ENCODE data around the gene AKR1D1. TPM values are rescaled to one million over a fixed set of nuclear protein-coding genes. Genes with fewer than 3 reads are reported as not detected.

AKR1D1 gene
- total RNA-seq, 1 donor from 2014 or later: not detected

DNA sequence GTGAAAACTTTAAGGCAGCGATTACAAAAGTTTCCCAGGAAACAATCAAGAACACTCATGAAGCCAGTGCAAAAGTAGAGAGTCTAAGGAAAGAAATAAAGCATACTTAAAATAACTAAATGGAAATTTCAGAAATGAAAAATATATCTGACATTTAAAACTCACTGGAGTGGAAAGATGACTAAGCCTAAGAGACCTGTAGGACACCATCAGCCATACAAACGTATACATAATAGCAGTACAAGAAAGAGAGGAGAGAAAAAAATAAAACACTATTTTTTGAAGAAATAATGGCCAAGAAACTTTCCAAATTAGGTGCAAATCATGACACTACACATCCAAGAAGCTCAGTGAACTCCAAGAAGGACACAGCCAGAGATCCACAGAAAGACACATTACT is 5.4 kb upstream of the AKR1D1 start:
- Histone ChIP-seq H3K4me2 (no peak overlapping the region), H3F3A (ENCODE audit: low read depth) (no peaks in the 10 kb centered on the region), H3K27ac (no peak overlapping the region), H3K36me3 (no peaks in the 10 kb centered on the region), H3K9me3 (ENCODE audit: low read depth) (peaks cover 4% of the 10 kb centered on the region), H4K20me1 (ENCODE audit: low read depth) (no peaks in the 10 kb centered on the region), H3K9ac (no peak overlapping the region), H3K4me3 (no peak overlapping the region), H2AFZ (replicated peaks) (no peak overlapping the region), H3K27me3 (no peaks in the 10 kb centered on the region), H3K79me2 (ENCODE audit: low read depth) (no peaks in the 10 kb centered on the region), H3K4me1 (peaks cover 8% of the 10 kb centered on the region)
- no peak overlapping the region for H3K27ac Mint-ChIP-seq
- peaks cover 2% of the 10 kb centered on the region for H3K27me3 Mint-ChIP-seq (ENCODE audit: insufficient read depth, low read depth)
- no peak for DNase-seq (ENCODE audit: low spot score)
- H3K4me3 Mint-ChIP-seq: no peak overlapping the region
- H3K4me1 Mint-ChIP-seq: peaks cover 5% of the 10 kb centered on the region
- peaks cover 5% of the 10 kb centered on the region for H3K36me3 Mint-ChIP-seq
- TF ChIP-seq EZH2 (IDR thresholded peaks at IDR 0.05): no peak
- TF ChIP-seq, protein P1, sequence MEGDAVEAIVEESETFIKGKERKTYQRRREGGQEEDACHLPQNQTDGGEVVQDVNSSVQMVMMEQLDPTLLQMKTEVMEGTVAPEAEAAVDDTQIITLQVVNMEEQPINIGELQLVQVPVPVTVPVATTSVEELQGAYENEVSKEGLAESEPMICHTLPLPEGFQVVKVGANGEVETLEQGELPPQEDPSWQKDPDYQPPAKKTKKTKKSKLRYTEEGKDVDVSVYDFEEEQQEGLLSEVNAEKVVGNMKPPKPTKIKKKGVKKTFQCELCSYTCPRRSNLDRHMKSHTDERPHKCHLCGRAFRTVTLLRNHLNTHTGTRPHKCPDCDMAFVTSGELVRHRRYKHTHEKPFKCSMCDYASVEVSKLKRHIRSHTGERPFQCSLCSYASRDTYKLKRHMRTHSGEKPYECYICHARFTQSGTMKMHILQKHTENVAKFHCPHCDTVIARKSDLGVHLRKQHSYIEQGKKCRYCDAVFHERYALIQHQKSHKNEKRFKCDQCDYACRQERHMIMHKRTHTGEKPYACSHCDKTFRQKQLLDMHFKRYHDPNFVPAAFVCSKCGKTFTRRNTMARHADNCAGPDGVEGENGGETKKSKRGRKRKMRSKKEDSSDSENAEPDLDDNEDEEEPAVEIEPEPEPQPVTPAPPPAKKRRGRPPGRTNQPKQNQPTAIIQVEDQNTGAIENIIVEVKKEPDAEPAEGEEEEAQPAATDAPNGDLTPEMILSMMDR (IDR thresholded peaks at IDR 0.05): no peak
- no peak for TF ChIP-seq EZH2phosphoT487 (IDR thresholded peaks at IDR 0.05)
- peaks cover 20% of the 10 kb centered on the region for H3K9me3 Mint-ChIP-seq

DNA sequence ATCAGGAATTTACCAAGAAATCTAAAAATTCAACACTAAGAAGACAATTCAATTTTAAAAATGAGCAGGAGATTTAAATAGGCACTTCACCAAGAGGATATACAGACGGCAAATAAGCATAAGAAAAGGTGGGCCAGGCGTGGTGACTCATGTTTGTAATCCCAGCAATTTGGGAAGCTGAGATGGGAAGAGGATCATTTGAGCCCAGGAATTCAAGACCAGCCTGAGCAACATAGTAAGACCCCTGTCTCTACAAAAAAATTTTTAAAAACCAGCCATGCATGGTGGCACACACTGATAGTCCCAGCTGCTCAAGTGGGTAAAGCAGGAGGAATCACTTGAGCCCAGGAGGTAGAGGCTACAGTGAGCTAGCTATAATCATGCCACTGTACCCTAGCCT is 3.5 kb upstream of the AKR1D1 start:
- Histone ChIP-seq H3K27me3 (no peaks in the 10 kb centered on the region), H3K4me3 (no peak overlapping the region), H3K4me1 (no peaks in the 10 kb centered on the region), H3K79me2 (ENCODE audit: low read depth) (no peaks in the 10 kb centered on the region), H2AFZ (replicated peaks) (no peak overlapping the region), H3K36me3 (no peaks in the 10 kb centered on the region), H4K20me1 (ENCODE audit: low read depth) (no peaks in the 10 kb centered on the region), H3K27ac (no peak overlapping the region), H3K9ac (no peak overlapping the region), H3F3A (ENCODE audit: low read depth) (no peaks in the 10 kb centered on the region), H3K4me2 (no peak overlapping the region), H3K9me3 (ENCODE audit: low read depth) (peaks cover 4% of the 10 kb centered on the region)
- DNase-seq (ENCODE audit: low spot score): no peak
- TF ChIP-seq EZH2phosphoT487 (IDR thresholded peaks at IDR 0.05): no peak
- no peak for TF ChIP-seq EZH2 (IDR thresholded peaks at IDR 0.05)
- TF ChIP-seq, protein P1 (IDR thresholded peaks at IDR 0.05): no peak
- peaks cover 5% of the 10 kb centered on the region for H3K36me3 Mint-ChIP-seq
- H3K4me3 Mint-ChIP-seq: no peak overlapping the region
- H3K27ac Mint-ChIP-seq: no peak overlapping the region
- H3K27me3 Mint-ChIP-seq (ENCODE audit: insufficient read depth, low read depth): peaks cover 2% of the 10 kb centered on the region
- H3K4me1 Mint-ChIP-seq: no peaks in the 10 kb centered on the region
- peaks cover 20% of the 10 kb centered on the region for H3K9me3 Mint-ChIP-seq

- peaks cover 20% of the 10 kb centered on the region for H3K9me3 Mint-ChIP-seq
- Histone ChIP-seq H4K20me1 (ENCODE audit: low read depth) (no peaks in the 10 kb centered on the region), H3K27ac (no peak overlapping the region)
Measured at GRCh38 chr7:138074121-138074520, 2.1 kb upstream of the AKR1D1 start.

More at GRCh38 chr7:138074121-138074520, 2.1 kb upstream of the AKR1D1 start:
- Histone ChIP-seq H3K27me3 (no peaks in the 10 kb centered on the region), H2AFZ (replicated peaks) (no peak overlapping the region), H3K9me3 (ENCODE audit: low read depth) (peaks cover 4% of the 10 kb centered on the region), H3F3A (ENCODE audit: low read depth) (no peaks in the 10 kb centered on the region), H3K4me3 (no peak overlapping the region), H3K9ac (no peak overlapping the region), H3K4me1 (no peaks in the 10 kb centered on the region), H3K4me2 (no peak overlapping the region), H3K79me2 (ENCODE audit: low read depth) (no peaks in the 10 kb centered on the region), H3K36me3 (no peaks in the 10 kb centered on the region)
- H3K27ac Mint-ChIP-seq: no peak overlapping the region
- peaks cover 2% of the 10 kb centered on the region for H3K27me3 Mint-ChIP-seq (ENCODE audit: insufficient read depth, low read depth)
- peaks cover 5% of the 10 kb centered on the region for H3K36me3 Mint-ChIP-seq
- H3K4me1 Mint-ChIP-seq: no peaks in the 10 kb centered on the region
- no peak for DNase-seq (ENCODE audit: low spot score)
- H3K4me3 Mint-ChIP-seq: no peak overlapping the region
- TF ChIP-seq EZH2 (IDR thresholded peaks at IDR 0.05) (no peak), EZH2phosphoT487 (IDR thresholded peaks at IDR 0.05) (no peak)
- TF ChIP-seq, protein P1 (IDR thresholded peaks at IDR 0.05): no peak

All from neural progenitor cell (in vitro differentiated cells).